Adrenal gland (tissue), 12 donors: ENCODE data around the gene COL26A1. TPM values are rescaled to one million over a fixed set of nuclear protein-coding genes. Genes with fewer than 3 reads are reported as not detected.

Experiments
- DNase-seq, 7 donors: peaks; one replicate each; pipeline ENCODE4 v3.0.0-alpha.2; 2019 to 2020
- H3K27ac ChIP-seq, 5 donors: fragments of 200-600 bp; sonication (generic) in 4 of 5; 1 replicate in 3 of 5; 2 replicates in 2 of 5; pipeline versions ENCODE4 v1.5.1 to v1.8.0; 2016 to 2020; ENCODE audit warnings: mild to moderate bottlenecking in 1 of 5
- H3K27me3 ChIP-seq: fragments of 200-600 bp; 2 replicates; pipeline ENCODE4 v1.8.0; 2021
- H3K36me3 ChIP-seq, 2 donors: fragments of 200-600 bp; replicated peaks in 1 of 2; 1 replicate in 1 of 2; 2 replicates in 1 of 2; pipeline versions ENCODE4 v1.5.1 to v1.8.0; 2018 to 2022
- H3K4me1 ChIP-seq, 2 donors: fragments of 200-600 bp; replicated peaks in 1 of 2; 1 replicate in 1 of 2; 2 replicates in 1 of 2; pipeline versions ENCODE4 v1.5.1 to v1.8.0; 2018 to 2021
- H3K4me3 ChIP-seq, 4 donors: fragments of 200-600 bp; sonication (generic) in 3 of 4; one replicate each; pipeline ENCODE4 v1.5.1; 2016 to 2018
- H3K9me3 ChIP-seq, 3 donors: fragments of 200-600 bp; sonication (generic) in 1 of 3; replicated peaks in 1 of 3; 1 replicate in 2 of 3; 2 replicates in 1 of 3; pipeline versions ENCODE4 v1.5.1 to v1.8.0; 2016 to 2021
- CTCF ChIP-seq, 6 experiments: fragments of 450-650 bp in 4 of 6; fragments of 200-600 bp in 2 of 6; sonication (generic) in 1 of 6; IDR thresholded peaks; 1 replicate in 5 of 6; 2 replicates in 1 of 6; pipeline versions ENCODE4 v1.5.1 to v1.8.0; 2016 to 2021; ENCODE audit warnings: antibody characterized with exemption in 6 of 6, mild to moderate bottlenecking in 2 of 6, moderate library complexity in 1 of 6
- POLR2A ChIP-seq, 2 donors: fragments of 450-650 bp; IDR thresholded peaks; one replicate each; pipeline ENCODE4 v1.6.1; 2017; ENCODE audit warnings: antibody characterized with exemption in 2 of 2, mild to moderate bottlenecking in 2 of 2, moderate library complexity in 1 of 2
- WGBS, 4 donors: extraction: QIAGEN DNeasy Blood & Tissue Kit in 2 of 4; methylation state at CpG; one replicate each; pipeline versions ENCODE4 v1.1.5 to v1.1.7; 2013 to 2017; 5-methylcytosine and 5-hydroxymethylcytosine counted together
- intact Hi-C, 2 donors: fragments of 100-400 bp; cut with DNase I; formaldehyde crosslinking; loops; one replicate each; pipeline versions ENCODE4 v1.14.1 to v1.15.0; 2022 to 2023
- polyA plus RNA-seq, 3 donors: library from polyadenylated mRNA; stranded (reverse); fragments of 200-250 nt in 2 of 3; fragments of 350-450 nt in 1 of 3; fragmentation: Illumina TruSeq in 1 of 3; extraction: RNeasy Lipid Tissue Mini Kit (QIAGEN cat#74804) in 1 of 3; gene quantifications; one replicate each; pipeline ENCODE4 v1.2.3, GENCODE V29; 2013 to 2014
- total RNA-seq, 9 donors: library from RNA; depleted of rRNA in 4 of 9; stranded (reverse); fragments of >200 nt in 4 of 9; fragments of 120-200 nt in 1 of 9; fragmentation: NEBNext Ultra II Directional in 1 of 9; extraction: Animal tissue kit (Norgen Biotek cat#: 25700) in 1 of 9; gene quantifications; one replicate each; pipeline versions ENCODE4 v1.1.0 to v1.2.4, GENCODE V29; 2013 to 2023
- donor health status: healthy with polysubstance abuse.
- donor health status: Bipolar disorder and iron deficiency.
- donor health status: DM: yes; HTN: yes; CAD: no.
- donor health status: DM: no; HTN: no; CAD: no.
- donor health status: DM: no; HTN: no; CAD: no.
- donor health status: DM: yes; HTN: yes; CAD: no.

COL26A1 gene
- total and polyA plus RNA-seq, 12 donors: 0.64 to 18.8 (median 4.6) TPM

- Histone ChIP-seq H3K9me3 (no peaks in the 10 kb centered on the region), H3K27me3 (no peaks in the 10 kb centered on the region), H3K36me3 (no peaks in the 10 kb centered on the region), H3K4me1 (no peaks in the 10 kb centered on the region), H3K4me3 (no peak overlapping the region), H3K27ac (no peak overlapping the region)
- WGBS, 4 donors: 52 to 63% (median 57%) methylated on average over 5 to 15 of the region's 15 CpGs
- no peak for DNase-seq
- intact Hi-C loops: loop anchor here in 1 of 2 donors (5.0 kb wide), 1 partner anchor 74 kb away; the partner anchor contains the start of gene COL26A1
- TF ChIP-seq CTCF (IDR thresholded peaks at IDR 0.05) (no peak), POLR2A (IDR thresholded peaks at IDR 0.05) (no peak)
Measured at GRCh38 chr7:101436221-101436735, 73.6 kb downstream of the COL26A1 start.

GRCh38 chr7:101436857-101437576 lies 74.3 kb downstream of the COL26A1 start:
- no peaks in the 10 kb centered on the region for H3K36me3 ChIP-seq
- H3K4me3 ChIP-seq: no peak overlapping the region
- H3K4me1 ChIP-seq: no peaks in the 10 kb centered on the region
- DNase-seq: peak; percentile 67 to 86 (median 73)
- no peak overlapping the region for H3K27ac ChIP-seq
- H3K27me3 ChIP-seq: no peaks in the 10 kb centered on the region
- intact Hi-C loops: loop anchor here in 1 of 2 donors (5.0 kb wide), 1 partner anchor 75 kb away; the partner anchor contains the start of gene COL26A1
- TF ChIP-seq CTCF (IDR thresholded peaks at IDR 0.05) (no peak), POLR2A (IDR thresholded peaks at IDR 0.05) (no peak)
- H3K9me3 ChIP-seq: no peaks in the 10 kb centered on the region
- WGBS, 4 donors: 63 to 74% (median 68%) methylated on average over 19 of the region's 19 CpGs

- H3K36me3 ChIP-seq: no peaks in the 10 kb centered on the region
- no peak for DNase-seq
- H3K27ac ChIP-seq: no peak overlapping the region
- H3K27me3 ChIP-seq: no peaks in the 10 kb centered on the region
- 74 to 87% (median 84%) methylated on average over 7 of the region's 7 CpGs for WGBS, 4 donors
- TF ChIP-seq POLR2A (IDR thresholded peaks at IDR 0.05): no peak
- no peak for TF ChIP-seq CTCF (IDR thresholded peaks at IDR 0.05)
- intact Hi-C loops: no loop called here
- no peaks in the 10 kb centered on the region for H3K9me3 ChIP-seq
- no peaks in the 10 kb centered on the region for H3K4me1 ChIP-seq
- no peak overlapping the region for H3K4me3 ChIP-seq
Measured at GRCh38 chr7:101441890-101442289, 79.2 kb downstream of the COL26A1 start.

GRCh38 chr7:101442426-101443070 lies 79.9 kb downstream of the COL26A1 start:
- TF ChIP-seq CTCF (IDR thresholded peaks at IDR 0.05): no peak
- TF ChIP-seq POLR2A (IDR thresholded peaks at IDR 0.05): no peak
- Histone ChIP-seq H3K36me3 (no peaks in the 10 kb centered on the region), H3K4me1 (no peaks in the 10 kb centered on the region), H3K9me3 (no peaks in the 10 kb centered on the region), H3K4me3 (no peak overlapping the region), H3K27me3 (no peaks in the 10 kb centered on the region), H3K27ac (no peak overlapping the region)
- WGBS, 4 donors: 58 to 72% (median 71%) methylated on average over 15 of the region's 15 CpGs
- no peak for DNase-seq
- intact Hi-C loops: no loop called here
